Kidney glomerular epithelial cell (primary cell): ENCODE data around the gene UNC5CL.
A peak's percentile ranks its signal among the peaks of the same experiment; 100 is the strongest.

Source experiments
- DNase-seq: peaks from one replicate; lab custom pipeline; 2025; lab: John Stamatoyannopoulos, UW

The UNC5CL gene

GRCh38 chr6:41039060-41039998 is at the start of gene UNC5CL:
TSS of gene UNC5CL (minus strand) at chr6:41039221. CDS start at chr6:41035074, 4,147 bp downstream.
- peak; percentile 50 for DNase-seq

GRCh38 chr6:41088451-41088850 is 49.4 kb upstream of the UNC5CL start:
- DNase-seq = peak; percentile 85

- no peak for DNase-seq
Observed at GRCh38 chr6:41085182-41085581, 46.2 kb upstream of the UNC5CL start.

GRCh38 chr6:41083072-41083471 is 44.1 kb upstream of the UNC5CL start:
- DNase-seq = no peak

- DNase-seq = no peak
Observed at GRCh38 chr6:41080621-41081020, 41.6 kb upstream of the UNC5CL start.

- no peak for DNase-seq
Observed at GRCh38 chr6:41079080-41079479, 40.1 kb upstream of the UNC5CL start.

- no peak for DNase-seq
Observed at GRCh38 chr6:41078101-41078500, 39.1 kb upstream of the UNC5CL start.

- no peak for DNase-seq
Observed at GRCh38 chr6:41077536-41077935, 38.5 kb upstream of the UNC5CL start.

- DNase-seq = no peak
Observed at GRCh38 chr6:41075651-41076626, 36.9 kb upstream of the UNC5CL start.

GRCh38 chr6:41074692-41075436 is 35.8 kb upstream of the UNC5CL start:
- no peak for DNase-seq

- DNase-seq = peak; percentile 25
Observed at GRCh38 chr6:41073968-41074691, 35.1 kb upstream of the UNC5CL start.

GRCh38 chr6:41073203-41073967 is 34.4 kb upstream of the UNC5CL start:
- DNase-seq = peak; percentile 61

- DNase-seq = peak; percentile 100
Observed at GRCh38 chr6:41072836-41073202, 33.8 kb upstream of the UNC5CL start, which contains the start of gene NFYA. TSS of gene NFYA (plus strand) at chr6:41072974. CDS start at chr6:41079090, 6,116 bp downstream.

GRCh38 chr6:41071923-41072835 is 33.2 kb upstream of the UNC5CL start, which contains the start of gene OARD1:
TSS of gene OARD1 (minus strand) at chr6:41072356. CDS start at chr6:41071634, 722 bp downstream.
- peak; percentile 100 for DNase-seq

- peak; percentile 83 for DNase-seq
Observed at GRCh38 chr6:41071501-41071922, 32.5 kb upstream of the UNC5CL start.

GRCh38 chr6:41066867-41067304 is 27.9 kb upstream of the UNC5CL start:
- peak; percentile 76 for DNase-seq

- no peak for DNase-seq
Observed at GRCh38 chr6:41065550-41066026, 26.6 kb upstream of the UNC5CL start.

- no peak for DNase-seq
Observed at GRCh38 chr6:41064841-41065240, 25.8 kb upstream of the UNC5CL start.

GRCh38 chr6:41063884-41064285 is 24.9 kb upstream of the UNC5CL start:
- no peak for DNase-seq
